ENCODE data around the gene SMIM10L2A.
A peak's percentile ranks its signal among the peaks of the same experiment; 100 is the strongest.
"Not testable (repeated sequence)": the region's sequence is repeated elsewhere in the genome, so short reads cannot be mapped to it uniquely, and the experiment has no call there.

The SMIM10L2A gene

DNA sequence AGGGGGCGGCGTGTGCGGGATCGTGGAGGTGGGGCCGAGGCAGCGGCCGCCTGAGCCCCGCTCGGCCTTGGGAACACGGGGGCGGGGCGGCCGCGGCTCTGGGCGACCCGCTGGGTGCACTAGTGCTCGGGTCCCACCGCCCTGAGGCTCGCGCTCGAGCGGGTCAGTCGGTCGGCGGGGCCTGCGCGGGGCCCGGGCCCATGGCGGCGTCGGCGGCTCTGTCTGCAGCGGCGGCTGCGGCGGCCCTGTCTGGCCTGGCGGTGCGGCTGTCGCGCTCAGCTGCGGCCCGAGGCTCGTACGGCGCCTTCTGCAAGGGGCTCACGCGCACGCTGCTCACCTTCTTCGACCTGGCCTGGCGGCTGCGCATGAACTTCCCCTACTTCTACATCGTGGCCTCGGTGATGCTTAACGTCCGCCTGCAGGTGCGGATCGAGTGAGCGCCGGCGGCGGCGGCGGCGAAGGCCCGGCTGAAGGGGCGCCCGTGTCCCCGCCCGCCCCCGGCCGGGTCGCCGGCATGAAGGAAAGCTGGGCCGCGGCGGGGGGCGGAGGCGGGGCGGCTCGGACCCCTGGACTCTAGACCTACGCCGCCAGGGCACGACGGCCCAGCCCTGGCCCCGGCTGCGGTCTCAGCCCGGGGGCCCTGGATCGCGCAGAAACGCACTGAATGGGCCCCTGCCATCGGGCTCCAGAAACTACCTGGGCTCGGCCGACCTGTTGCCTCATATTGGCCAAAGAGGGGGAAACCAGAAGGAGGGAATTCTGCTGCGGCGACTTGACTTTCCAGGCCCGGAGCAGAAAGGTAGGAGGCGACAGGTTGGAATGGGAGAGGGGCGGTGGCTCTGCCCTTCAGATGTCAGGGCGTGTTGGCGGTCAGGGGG, at the start of gene SMIM10L2A:
Gene SMIM10L2A (plus strand): TSS at position 13 of the 878 bp plus-strand sequence. CDS start 188 bp downstream, at position 201.
- peak; percentile 1 for DNase-seq (ENCODE audit: low read depth)

DNA sequence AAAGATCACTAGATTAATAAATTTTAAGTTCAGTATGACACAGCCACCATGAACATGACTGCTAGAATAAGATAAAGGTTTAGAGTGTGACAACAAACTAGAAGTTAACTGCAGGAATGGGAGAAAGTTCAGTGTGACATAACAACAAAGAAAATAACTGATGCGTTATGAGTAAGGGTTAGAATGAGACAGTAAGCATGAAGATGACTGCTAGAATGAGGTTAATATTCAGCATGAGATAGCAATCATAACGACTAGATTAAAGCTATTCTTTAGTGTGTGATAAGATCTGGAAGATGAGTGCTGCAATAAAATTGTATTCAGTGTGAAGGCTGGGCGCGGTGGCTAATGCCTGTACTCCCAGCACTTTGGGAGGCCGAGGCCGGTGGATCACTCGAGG, 48.4 kb upstream of the SMIM10L2A start:
- DNase-seq (ENCODE audit: low read depth), result no peak

DNA sequence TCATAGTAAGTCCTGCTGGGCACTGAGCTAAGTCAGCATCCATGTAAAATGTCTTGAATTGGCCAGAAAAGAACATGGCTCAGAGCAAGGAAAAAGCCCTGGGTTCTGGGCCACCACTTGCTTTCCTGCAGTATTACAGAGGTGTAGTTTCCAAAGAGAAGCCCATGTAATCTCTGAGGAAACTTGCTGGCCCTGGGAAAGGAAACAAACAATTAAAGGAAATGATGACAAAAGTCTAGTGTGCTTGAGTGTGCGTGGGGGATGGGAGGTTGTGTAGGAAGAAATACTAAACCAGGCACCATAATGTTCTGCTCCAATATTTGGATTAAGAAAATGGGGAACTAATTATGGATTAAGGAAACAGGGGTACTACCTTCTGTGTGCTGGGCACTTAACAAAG, 39.5 kb upstream of the SMIM10L2A start:
- DNase-seq (ENCODE audit: low read depth), result no peak

DNA sequence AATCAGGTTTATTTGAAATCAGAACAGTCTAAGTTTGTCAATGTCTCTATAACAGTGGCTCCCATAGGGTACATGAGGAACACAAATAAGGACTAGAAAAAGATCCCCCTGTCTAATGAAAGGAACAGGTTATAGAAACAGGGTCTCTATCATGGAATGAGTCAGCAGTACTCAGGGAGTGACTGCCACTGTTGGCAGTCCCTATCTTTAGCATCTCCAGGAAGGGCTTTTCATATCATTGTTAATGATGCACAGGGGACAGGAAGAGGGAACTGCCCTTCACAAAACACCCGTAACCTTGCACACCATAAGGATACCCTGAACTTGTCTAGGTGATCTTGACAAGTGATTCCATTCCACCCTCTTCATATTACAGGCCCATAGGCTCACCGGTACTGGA, 38.5 kb upstream of the SMIM10L2A start:
- DNase-seq (ENCODE audit: low read depth), result no peak

DNA sequence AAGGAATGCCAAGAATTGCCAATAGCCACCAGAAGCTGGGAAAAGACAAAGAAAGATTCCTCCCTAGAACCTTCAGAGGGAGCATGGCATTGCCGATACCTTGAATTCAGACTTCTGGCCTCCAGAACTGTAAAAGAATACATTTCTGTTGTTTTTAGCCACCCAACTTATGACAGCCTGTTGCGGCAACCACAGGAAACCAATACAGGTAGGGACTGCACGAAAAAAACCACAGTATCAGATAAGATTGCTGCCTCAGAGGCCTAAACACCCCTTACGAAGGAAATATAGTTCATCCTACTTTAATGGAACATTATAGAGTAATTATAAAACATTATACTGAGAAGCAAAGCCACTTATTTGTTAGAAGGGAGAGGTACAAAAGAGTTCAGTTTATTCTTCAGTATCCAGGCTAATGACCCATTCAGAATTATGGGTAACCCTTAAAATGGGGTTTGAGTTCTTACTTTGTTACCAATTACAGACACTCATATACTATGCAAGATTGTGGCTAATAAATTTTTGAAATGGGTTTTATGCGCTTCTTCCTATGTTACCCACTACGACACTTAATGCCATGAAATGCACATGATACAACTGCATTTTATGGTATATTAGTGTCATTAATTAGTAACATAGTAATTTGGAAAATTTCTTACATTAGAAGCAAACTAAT, 37.4 kb upstream of the SMIM10L2A start:
- DNase-seq (ENCODE audit: low read depth), result peak; percentile 8

DNA sequence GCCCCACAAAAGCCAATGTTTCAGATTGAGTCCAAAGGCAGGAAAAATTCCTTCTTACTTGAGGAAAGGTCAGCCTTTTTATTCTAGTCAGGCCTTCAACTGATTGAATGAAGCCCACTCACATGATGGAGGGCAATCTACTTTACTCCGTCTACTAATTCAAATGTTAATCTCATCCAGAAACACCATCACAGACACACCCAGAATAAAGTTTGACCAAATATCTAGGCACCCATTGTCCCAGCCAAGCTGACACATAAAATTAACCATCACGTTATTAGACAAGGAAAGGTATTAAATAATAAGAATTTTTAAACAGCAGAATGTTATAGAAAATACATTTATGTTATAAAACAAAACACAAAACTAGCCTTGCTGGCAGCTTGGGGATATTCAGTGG, 32.9 kb upstream of the SMIM10L2A start:
- no peak for DNase-seq (ENCODE audit: low read depth)

DNA sequence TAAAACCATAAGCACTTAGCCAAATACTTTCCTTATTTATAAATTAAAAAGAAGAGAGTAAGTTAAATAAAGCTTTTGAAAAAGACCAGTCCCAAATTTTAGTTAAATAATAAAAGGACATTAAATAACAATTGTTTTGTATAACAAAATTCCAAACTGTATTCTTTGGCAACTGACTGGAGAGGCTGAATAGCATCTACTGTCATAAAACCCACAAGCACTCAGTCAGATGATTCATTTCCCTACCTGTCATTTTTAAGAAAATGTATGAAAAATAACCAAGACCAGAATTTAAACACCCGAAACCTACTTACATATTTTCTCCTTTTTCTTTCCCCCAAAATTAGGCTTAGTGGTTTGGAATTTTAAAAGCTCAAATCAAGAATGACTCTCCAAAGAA, 32.5 kb upstream of the SMIM10L2A start:
- DNase-seq (ENCODE audit: low read depth), result no peak

DNA sequence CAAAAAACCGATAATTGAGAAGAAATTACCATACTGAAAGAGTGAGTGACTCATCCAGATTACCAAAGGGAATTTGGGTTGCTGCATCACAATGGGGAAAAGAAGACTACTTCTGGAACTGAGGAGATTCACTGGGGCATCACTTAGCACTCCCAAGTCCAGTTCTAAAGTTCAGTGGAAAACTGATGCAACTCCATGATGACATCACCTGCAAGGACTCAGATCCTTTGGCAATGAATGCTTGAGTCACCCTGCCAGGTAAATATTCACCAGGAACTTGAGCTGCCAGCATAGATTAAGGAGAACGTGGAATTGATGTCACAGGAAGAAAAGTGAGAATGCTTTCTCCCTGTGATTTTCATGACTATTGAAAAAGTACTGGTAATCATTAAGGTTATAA, 32.0 kb upstream of the SMIM10L2A start:
- no peak for DNase-seq (ENCODE audit: low read depth)

DNA sequence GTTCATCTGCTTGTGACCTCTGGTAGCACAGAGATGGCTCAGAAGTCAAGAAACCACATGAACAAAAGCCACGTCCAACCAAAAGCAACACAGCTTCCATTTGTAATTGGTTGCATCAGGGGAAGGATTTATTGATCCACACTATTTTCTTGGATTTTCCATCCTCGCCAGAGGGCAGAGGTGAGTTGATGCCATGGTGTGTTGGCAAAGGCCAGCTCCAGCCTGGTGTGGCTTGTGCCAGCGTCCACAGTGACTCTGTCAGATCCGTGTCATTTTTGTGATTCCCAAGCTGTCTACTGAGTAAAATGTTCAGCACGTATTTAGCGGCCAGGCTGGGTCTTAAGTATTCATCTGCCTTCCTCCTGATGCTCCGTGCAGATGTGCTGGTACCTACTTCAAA, 30.0 kb upstream of the SMIM10L2A start:
- no peak for DNase-seq (ENCODE audit: low read depth)

DNA sequence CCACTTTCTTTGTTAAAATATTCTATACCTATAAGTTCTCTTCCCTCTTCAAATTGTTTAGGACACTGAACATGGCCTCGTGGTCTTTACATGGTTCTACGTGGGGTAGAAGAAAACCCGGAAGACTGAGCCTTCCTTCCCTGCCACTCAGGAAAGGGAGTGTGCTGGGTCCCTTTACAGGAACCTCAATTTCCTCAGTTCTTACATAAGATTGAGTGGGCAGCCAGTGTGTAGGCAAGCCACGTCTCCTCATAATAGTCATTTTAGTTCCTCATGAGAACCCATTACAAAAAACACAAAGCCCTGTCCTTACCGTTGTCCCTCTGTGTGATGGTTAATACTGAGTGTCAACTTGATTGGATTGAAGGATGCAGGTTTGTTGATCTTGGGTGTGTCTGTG, 28.7 kb upstream of the SMIM10L2A start:
- DNase-seq (ENCODE audit: low read depth), result no peak

DNA sequence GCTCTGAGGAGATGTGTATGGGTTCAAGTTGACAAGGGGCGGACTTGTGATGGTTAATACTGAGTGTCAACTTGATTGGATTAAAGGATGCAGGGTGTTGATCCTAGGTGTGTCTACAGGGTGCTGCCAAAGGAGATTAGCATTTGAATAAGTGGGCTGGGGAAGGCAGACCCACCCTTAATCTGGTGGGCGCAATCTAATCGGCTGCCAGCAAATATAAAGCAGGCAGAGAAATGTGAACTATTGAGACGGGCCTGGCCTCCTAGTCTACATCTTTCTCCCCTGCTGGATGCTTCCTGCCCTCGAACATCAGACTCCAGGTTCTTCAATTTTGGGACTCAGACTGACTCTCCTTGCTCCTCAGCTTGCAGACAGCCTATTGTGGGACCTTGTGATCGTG, 26.7 kb upstream of the SMIM10L2A start:
- DNase-seq (ENCODE audit: low read depth), result no peak

DNA sequence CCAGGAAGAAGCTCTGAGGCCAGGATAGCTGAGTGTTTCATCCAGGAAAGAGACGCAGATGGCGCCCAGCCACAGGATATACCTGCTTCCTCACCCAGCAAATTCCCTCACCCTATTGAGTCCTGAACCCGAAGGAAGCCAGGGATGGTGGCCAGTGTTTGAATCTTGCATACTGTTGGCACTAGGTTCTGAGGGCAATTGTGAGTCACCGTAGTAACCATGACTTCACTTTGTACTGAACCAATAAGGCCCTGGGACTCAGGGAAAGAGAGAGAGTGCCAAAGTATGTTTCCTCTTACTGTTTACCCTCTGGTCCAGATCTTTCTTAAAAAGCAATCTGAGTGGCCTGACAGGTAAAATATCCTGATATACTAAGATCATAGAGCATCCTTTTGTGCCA, 25.6 kb upstream of the SMIM10L2A start:
- DNase-seq (ENCODE audit: low read depth), result no peak

DNA sequence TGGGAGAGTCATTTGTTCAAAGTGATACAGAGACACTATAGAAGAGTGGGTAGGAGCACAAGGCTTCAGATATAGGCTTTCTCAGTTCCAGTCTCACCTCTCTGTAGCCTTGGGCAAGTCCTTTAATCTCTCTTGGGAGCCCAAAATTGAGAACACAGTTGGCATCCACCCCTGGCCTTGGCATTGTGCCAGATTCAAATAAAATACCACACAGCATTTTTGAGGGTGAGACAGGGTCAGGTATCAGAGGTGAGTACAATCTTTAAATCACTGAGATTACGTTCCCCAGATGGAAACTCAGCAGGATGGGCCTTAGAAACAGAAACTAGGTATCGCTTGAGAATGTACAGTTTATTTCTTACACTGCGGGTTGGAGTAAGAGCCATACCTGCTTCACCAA, 25.2 kb upstream of the SMIM10L2A start:
- DNase-seq (ENCODE audit: low read depth), result no peak

DNA sequence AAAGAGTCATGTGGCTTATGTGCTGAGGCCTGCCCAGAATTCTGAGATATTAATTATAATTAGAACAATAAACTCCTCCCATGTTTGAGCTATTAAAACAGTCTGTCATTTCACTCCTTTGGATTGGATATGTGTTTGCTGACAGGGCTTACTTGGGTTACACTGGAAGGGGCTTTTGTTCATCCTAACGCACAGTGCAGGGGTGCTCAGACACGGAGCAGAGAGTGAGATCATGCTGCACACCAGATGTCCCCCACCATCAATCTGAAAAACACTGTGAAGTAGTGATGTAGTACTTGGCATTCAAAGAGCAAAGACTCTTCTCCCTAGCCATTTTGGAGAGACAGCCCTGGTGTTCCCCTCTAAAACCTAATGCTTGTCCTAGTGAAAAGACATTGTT, 24.1 kb upstream of the SMIM10L2A start:
- no peak for DNase-seq (ENCODE audit: low read depth)

DNA sequence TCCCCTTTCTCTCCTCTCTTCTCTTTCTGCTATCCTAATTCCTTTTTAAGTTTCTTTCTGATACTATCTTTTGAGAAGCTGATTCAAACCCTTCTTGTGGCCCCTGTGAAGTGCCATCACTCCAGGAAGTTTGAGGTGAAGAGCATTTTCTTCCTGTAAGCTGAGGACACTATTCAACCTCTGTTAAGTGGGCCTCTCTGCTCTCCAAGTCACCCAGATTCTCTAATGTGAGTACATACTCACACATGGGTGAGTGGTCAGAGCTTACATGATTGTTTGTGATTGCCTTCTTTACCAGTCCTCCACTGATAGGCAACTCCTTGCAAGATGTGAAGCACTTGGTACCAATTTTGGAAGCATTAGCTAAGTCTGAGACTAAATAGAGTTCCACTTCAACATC, 18.4 kb upstream of the SMIM10L2A start:
- DNase-seq (ENCODE audit: low read depth), result no peak

DNA sequence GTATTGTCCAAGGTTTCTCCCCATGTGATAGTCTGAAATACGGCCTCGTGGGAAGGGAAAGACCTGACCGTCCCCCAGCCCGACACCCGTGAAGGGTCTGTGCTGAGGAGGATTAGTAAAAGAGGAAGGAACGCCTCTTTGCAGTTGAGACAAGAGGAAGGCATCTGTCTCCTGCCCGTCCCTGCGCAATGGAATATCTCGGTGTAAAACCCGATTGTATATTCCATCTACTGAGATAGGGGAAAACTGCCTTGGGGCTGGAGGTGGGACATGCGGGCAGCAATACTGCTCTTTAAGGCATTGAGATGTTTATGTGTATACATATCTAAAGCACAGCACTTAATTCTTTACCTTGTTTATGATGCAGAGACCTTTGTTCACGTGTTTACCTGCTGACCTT, 15.3 kb upstream of the SMIM10L2A start:
- DNase-seq (ENCODE audit: low read depth), result not testable (repeated sequence)

DNA sequence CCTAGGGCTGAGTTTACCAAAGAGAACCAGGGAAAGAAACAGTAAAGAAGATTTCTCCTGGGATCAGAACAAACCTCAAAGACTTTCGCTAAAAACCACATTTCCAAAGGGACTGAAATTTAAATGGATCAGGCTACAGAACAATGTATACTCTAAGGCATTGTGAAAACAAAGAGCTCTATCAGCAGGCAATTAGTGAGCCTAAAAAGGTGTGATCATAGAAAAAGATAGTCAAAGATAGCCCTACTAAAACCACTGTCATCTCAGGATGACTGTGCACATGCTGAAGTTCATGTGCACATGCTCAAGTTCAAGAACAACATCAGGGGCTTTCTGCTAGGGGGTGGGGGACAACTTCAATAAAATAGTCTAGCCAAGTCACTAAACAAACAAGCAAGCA, 12.9 kb upstream of the SMIM10L2A start:
- DNase-seq (ENCODE audit: low read depth), result no peak

DNA sequence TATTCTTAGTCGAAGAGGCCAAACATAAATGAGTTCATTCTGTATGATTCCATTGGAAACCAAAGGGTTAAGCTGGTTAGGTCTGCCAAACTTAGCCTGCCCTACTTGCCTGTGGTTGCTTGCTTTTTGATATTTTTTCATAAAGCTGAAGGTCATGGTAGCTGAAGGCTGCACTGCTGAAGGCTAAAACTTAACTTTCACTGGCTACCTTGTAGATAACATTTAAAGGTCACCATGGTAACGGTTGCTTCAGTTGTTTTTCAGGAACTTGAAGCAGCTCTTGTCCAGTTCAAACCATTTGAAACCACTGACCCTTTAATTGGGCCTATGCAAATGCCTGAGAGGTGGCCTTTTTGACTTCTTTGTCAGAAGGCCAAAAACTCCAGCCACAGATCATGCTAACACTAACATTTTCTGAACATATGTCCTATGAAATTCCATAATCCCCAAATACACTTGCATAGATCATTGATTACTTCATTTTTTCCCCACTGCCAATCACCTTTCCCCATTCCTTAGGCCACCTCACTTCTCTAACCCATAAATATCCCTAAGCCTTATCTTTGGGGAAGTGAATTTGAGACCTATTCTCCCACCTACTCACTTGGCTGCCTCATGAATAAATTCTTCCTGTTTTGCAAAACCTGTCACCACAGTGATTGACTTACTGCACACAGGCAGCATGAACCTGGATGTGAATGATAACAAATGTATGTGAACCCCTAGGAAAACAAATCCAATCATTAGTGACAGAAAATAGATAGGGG, 10.7 kb upstream of the SMIM10L2A start:
- DNase-seq (ENCODE audit: low read depth), result no peak

DNA sequence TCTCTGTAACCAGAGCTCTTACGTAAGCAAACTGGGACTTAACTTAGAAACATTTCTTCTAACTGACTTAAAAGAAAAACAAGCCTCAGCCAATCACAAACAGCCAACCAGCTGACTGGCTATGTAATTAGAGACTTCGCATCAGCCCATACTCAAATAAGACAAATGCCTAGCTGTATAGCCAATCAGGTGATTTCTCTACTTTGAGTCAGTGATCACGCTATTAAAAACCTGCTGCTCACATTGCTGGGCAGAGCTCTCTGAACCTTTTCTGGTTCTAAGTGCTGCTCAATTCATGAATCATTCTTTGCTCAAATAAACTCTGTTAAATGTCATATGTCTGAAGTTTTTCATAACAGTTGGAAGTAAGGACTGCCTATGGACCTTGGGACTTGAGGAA, 9.9 kb upstream of the SMIM10L2A start:
- DNase-seq (ENCODE audit: low read depth), result no peak

DNA sequence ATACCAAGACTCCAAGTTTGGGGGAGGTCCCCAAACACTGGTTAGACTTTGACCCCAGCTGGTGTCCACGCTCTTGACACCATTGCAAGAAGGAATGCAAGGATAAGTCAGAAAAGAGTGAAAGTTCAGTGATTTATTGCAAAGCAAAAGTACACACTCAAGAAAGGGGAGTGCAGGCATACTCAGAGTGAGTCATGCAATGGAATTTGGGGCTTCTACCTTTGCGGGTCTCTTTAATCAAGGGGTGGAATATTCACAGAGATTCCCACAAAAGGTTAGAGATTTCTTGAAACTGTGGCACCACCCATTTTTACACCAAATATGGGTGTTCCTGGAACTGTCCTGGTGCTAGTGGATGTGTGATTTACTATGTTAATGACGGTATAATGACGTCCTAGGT, 5.2 kb upstream of the SMIM10L2A start:
- DNase-seq (ENCODE audit: low read depth), result no peak

DNA sequence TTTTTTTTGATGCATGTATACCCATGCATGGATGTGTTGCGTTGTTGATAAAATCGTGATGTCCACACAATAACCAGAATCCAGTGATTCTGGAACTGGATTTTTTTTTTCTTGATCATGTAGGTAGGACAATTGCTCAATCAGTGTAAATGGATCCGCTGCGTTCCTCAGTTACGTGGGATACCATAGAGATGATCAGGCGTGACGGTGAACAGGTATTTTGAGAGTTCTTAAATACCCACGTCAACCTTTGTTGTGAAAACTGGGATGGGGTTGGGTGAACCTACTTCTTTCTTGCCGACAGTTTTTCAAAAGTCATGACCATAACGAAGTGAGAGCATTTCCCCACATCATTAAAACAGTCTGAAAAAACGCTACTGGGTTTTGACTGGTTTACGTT, 913 bp upstream of the SMIM10L2A start:
- DNase-seq (ENCODE audit: low read depth), result no peak

DNA sequence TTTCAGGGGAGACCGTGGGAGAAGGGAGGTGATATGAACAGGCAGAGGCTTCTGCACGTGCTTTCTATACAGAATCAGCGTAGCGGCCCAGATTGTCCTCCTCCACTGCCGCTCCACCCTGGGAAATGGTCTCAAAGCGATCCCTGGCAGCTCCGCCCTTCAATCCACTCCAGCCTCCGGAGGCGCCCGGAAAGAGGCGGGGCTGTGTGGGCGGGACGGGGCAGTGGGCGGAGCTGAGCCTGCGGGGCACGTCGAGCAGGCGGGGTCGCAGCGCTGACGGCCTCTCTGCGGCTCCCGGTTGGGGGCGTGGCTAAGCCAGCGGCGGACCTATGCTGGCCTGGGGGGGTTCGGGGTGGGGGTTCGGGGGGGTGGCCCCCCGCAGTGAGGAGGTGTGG, 210 bp upstream of the SMIM10L2A start:
- peak; percentile 73 for DNase-seq (ENCODE audit: low read depth)

DNA sequence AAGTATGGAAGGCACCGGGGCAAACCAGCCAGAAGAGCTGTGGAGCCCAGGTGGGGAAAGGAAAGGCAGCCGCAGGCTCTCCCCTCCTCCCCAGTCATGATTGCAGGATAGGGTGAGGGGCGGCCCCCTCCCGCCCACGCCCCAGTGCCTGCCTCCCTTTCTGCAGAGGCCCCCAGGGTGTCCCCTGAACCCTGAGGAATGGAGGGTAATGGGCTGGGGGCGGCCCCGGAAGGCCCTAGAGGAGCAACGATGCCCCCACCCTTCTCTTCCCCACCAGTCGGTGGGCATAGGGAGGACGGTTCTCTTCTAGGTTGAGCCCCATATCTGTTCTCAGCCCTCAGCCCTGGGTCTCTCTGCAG, 1.0 kb downstream of the SMIM10L2A start:
- not testable (repeated sequence) for DNase-seq (ENCODE audit: low read depth)
